Thyroid gland (tissue), 4 donors: ENCODE measurements around the gene CISH. TPM values are rescaled to one million over a fixed set of nuclear protein-coding genes. Genes with fewer than 3 reads are reported as not detected.

ENCODE experiments used
- DNase-seq, 2 donors: peaks; one replicate each; pipeline ENCODE4 v3.0.0-alpha.2; 2019
- H3K27ac ChIP-seq, 3 donors: fragments of 200-600 bp; sonication (generic); 1 replicate in 2 of 3; 2 replicates in 1 of 3; pipeline ENCODE4 v1.5.1; 2016 to 2019; ENCODE audit warnings: mild to moderate bottlenecking in 1 of 3, moderate library complexity in 1 of 3
- H3K27me3 ChIP-seq: fragments of 200-600 bp; sonication (generic); one replicate; pipeline ENCODE4 v1.5.1; 2019
- H3K36me3 ChIP-seq, 2 donors: fragments of 200-600 bp; sonication (generic); one replicate each; pipeline ENCODE4 v1.5.1; 2016 to 2019
- H3K4me1 ChIP-seq, 2 donors: fragments of 200-600 bp; sonication (generic); one replicate each; pipeline ENCODE4 v1.5.1; 2017 to 2019
- H3K4me3 ChIP-seq, 3 donors: fragments of 200-600 bp; sonication (generic); replicated peaks in 1 of 3; 1 replicate in 2 of 3; 2 replicates in 1 of 3; pipeline ENCODE4 v1.5.1; 2016; ENCODE audit warnings: mild to moderate bottlenecking in 1 of 3
- H3K9me3 ChIP-seq: fragments of 200-600 bp; sonication (generic); one replicate; pipeline ENCODE4 v1.5.1; 2017
- POLR2A ChIP-seq, 2 donors: fragments of 450-650 bp; IDR thresholded peaks; one replicate each; pipeline ENCODE4 v1.6.1; 2017; ENCODE audit warnings: antibody characterized with exemption in 2 of 2, mild to moderate bottlenecking in 2 of 2, moderate library complexity in 1 of 2
- WGBS, 2 donors: methylation state at CpG; one replicate each; pipeline ENCODE4 v1.1.5; 2017; 5-methylcytosine and 5-hydroxymethylcytosine counted together
- intact Hi-C: fragments of 100-400 bp; cut with DNase I; formaldehyde crosslinking; loops from one replicate; pipeline ENCODE4 v1.15.1; 2023
- total RNA-seq, 4 donors: library from RNA; depleted of rRNA; stranded (reverse); fragments of >200 nt; gene quantifications; one replicate each; pipeline ENCODE4 v1.2.3, GENCODE V29; 2016
- TF ChIP-seq, protein P1 (sequence below), 6 experiments: fragments of 200-600 bp in 3 of 6; fragments of 450-650 bp in 3 of 6; sonication (generic) in 3 of 6; IDR thresholded peaks; one replicate each; pipeline ENCODE4 v1.5.1; 2016 to 2019; ENCODE audit warnings: antibody characterized with exemption in 6 of 6, mild to moderate bottlenecking in 2 of 6, inconsistent platforms in 1 of 6, moderate library complexity in 1 of 6

The CISH gene
- total RNA-seq, 4 donors from 2014 or later = 31.0 to 78.1 (median 48.0) TPM

DNA sequence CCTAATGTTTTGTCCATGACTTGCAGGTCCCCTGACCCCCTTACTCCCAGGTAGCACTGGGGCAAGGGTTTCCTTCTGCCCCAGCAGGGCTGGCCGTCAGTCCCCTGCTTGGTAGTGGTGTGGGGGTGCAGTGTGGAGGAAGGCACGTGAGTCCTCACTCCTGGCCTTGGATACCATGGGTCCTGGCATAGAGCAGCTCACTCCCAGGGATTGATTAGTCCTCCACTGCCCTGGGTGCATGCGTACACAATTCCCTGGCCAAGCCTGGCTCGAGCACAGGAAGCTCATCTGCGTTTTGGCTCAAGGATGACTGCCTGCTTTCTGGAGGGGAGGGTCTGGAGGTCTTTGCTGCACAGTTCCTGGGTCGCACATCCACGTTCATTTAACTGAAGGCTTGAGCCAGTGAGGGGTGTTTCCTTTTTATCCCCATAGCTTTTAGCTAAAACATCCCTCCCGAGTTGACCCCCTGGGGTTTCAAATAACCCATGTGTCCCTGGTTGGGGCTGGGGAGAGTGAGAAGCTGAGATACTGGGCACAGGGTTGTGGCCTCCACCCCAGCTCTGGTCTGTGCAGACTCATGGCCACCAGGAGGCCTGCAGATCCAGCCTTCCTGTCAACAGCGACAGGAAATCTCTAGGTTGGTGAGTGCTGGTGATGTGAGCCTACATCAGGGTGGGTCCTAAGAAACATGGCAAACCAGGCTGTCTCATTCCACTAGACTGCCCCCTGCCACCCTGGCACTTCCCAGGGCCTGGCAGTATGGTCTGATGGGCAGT lies 30.7 kb downstream of the CISH start:
- H3K36me3 ChIP-seq = peaks cover 0 to 4% of the 10 kb centered on the region in 2 donors
- TF ChIP-seq, protein P1, sequence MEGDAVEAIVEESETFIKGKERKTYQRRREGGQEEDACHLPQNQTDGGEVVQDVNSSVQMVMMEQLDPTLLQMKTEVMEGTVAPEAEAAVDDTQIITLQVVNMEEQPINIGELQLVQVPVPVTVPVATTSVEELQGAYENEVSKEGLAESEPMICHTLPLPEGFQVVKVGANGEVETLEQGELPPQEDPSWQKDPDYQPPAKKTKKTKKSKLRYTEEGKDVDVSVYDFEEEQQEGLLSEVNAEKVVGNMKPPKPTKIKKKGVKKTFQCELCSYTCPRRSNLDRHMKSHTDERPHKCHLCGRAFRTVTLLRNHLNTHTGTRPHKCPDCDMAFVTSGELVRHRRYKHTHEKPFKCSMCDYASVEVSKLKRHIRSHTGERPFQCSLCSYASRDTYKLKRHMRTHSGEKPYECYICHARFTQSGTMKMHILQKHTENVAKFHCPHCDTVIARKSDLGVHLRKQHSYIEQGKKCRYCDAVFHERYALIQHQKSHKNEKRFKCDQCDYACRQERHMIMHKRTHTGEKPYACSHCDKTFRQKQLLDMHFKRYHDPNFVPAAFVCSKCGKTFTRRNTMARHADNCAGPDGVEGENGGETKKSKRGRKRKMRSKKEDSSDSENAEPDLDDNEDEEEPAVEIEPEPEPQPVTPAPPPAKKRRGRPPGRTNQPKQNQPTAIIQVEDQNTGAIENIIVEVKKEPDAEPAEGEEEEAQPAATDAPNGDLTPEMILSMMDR (IDR thresholded peaks at IDR 0.05) = no peak
- no peak for TF ChIP-seq POLR2A (IDR thresholded peaks at IDR 0.05)
- intact Hi-C loops = no loop called here
- H3K27me3 ChIP-seq = no peaks in the 10 kb centered on the region
- H3K4me3 ChIP-seq = no peak overlapping the region
- WGBS, 2 donors = 83 to 93% methylated on average over 7 to 9 of the region's 9 CpGs
- no peaks in the 10 kb centered on the region for H3K9me3 ChIP-seq
- DNase-seq = no peak
- H3K27ac ChIP-seq = peak overlapping the region; percentile 92 to 98 (median 96)
- H3K4me1 ChIP-seq = peaks cover 48 to 49% of the 10 kb centered on the region in 2 donors

DNA sequence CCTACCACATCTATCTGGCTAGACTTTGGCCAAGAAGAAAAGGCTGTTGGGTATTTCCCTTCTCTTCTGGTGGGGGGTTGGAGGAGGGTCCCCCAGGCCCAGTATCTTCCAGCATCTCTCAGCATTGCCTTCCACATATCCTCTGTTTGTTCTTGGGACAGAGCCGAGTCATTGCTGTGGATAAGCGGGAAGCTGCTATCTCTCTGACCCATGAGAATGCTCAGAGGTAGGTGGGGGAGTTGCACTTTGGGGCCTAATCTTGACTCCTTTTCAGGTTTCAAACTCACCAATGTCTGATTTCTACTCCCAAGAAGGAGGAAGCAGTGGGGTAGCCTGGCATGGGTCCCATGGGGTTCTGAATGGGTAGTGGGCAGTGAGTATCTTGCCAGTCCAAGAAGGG lies 34.2 kb downstream of the CISH start:
- intact Hi-C loops = no loop called here
- 73 to 95% methylated on average over 2 of the region's 2 CpGs for WGBS, 2 donors
- DNase-seq = no peak
- Histone ChIP-seq H3K36me3 (peaks cover 0 to 4% of the 10 kb centered on the region in 2 donors), H3K4me1 (peaks cover 15 to 29% of the 10 kb centered on the region in 2 donors), H3K27ac (peak overlapping the region in 2 of 3 donors; percentile 5 to 17), H3K9me3 (no peaks in the 10 kb centered on the region), H3K4me3 (no peak overlapping the region), H3K27me3 (no peaks in the 10 kb centered on the region)
- TF ChIP-seq, protein P1 (IDR thresholded peaks at IDR 0.05) = no peak
- no peak for TF ChIP-seq POLR2A (IDR thresholded peaks at IDR 0.05)

DNA sequence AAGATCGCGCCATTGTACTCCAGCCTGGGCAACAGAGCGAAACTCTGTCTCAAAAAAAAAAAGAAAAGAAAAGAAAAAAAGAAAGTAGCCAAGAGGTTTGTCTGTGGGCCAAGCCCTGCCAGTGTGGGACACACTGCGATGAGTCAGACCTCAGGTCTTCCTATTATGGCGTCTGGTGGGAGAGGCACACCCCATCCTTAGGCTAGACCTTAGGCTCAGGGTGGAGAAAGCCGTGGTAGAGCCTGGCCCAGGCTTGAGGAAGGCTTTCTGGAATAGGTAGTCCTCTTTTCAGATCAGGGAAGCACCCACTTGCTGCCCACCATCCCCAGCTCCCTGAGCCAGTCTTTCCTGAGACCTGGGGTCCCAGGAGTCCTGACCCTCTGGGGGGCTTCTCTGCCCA lies 36.2 kb downstream of the CISH start:
- 89 to 94% methylated on average over 6 of the region's 6 CpGs for WGBS, 2 donors
- no peak overlapping the region for H3K4me3 ChIP-seq
- TF ChIP-seq POLR2A (IDR thresholded peaks at IDR 0.05) = no peak
- TF ChIP-seq, protein P1 (IDR thresholded peaks at IDR 0.05) = no peak
- no peak for DNase-seq
- H3K27me3 ChIP-seq = no peaks in the 10 kb centered on the region
- peak overlapping the region in 2 of 3 donors; percentile 8 to 13 for H3K27ac ChIP-seq
- H3K36me3 ChIP-seq = peaks cover 0 to 4% of the 10 kb centered on the region in 2 donors
- peaks cover 2 to 24% of the 10 kb centered on the region in 2 donors for H3K4me1 ChIP-seq
- intact Hi-C loops = no loop called here
- H3K9me3 ChIP-seq = no peaks in the 10 kb centered on the region

DNA sequence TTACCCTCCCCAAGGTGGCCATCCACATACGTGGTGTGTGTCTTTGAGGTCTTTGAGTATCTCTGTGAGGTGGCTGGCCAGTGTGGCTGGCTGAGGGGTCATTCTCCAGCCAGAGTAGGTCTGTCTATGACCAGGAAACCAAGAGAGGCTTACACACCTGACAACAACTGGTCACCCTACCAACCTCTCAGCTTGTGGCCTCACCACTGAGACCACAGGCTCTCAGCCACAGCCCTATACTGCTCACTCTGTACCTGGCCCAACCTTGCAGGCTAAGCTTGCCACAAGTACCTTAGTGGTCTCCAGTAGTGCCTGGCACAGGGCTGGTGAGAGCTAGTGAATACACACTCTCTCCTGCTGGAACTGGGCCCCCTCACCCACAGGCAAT lies 37.1 kb downstream of the CISH start:
- Histone ChIP-seq H3K4me3 (no peak overlapping the region), H3K27ac (peak overlapping the region in 2 of 3 donors; percentile 41), H3K9me3 (no peaks in the 10 kb centered on the region), H3K27me3 (no peaks in the 10 kb centered on the region), H3K36me3 (peaks cover 0 to 4% of the 10 kb centered on the region in 2 donors), H3K4me1 (peaks cover 8 to 30% of the 10 kb centered on the region in 2 donors)
- 100% methylated on average over 1 of the region's 1 CpG; no CpG with 5 or more reads in 1 of the 2 donors for WGBS, 2 donors
- DNase-seq = no peak
- TF ChIP-seq, protein P1 (IDR thresholded peaks at IDR 0.05) = no peak
- no peak for TF ChIP-seq POLR2A (IDR thresholded peaks at IDR 0.05)
- intact Hi-C loops = no loop called here
